HepG2 (cell line): ENCODE results near the gene CDKL2. TPM values are rescaled to one million over a fixed set of nuclear protein-coding genes. Genes with fewer than 3 reads are reported as not detected.
A peak's percentile ranks its signal among the peaks of the same experiment; 100 is the strongest.

ENCODE experiments used
- ATF4 ChIP-seq, 2 experiments: fragments of 450-650 bp in 1 of 2; sonication (generic) in 1 of 2; formaldehyde crosslinking; IDR thresholded peaks; 2 replicates each; pipeline versions ENCODE4 v1.5.0 to v1.8.0; 2020 to 2022; ENCODE audit warnings: mild to moderate bottlenecking in 1 of 2, missing genetic modification reagents in 1 of 2
- ATF6 ChIP-seq: sonication (generic); formaldehyde crosslinking; conservative IDR thresholded peaks from 2 replicates; pipeline ENCODE4 v1.4.0; 2020; ENCODE audit warnings: missing genetic modification reagents
- GLMP ChIP-seq: sonication (generic); formaldehyde crosslinking; IDR thresholded peaks from 2 replicates; pipeline ENCODE4 v1.9.0; 2021; ENCODE audit warnings: missing genetic modification reagents, mild to moderate bottlenecking, borderline replicate concordance
- GMEB2 ChIP-seq: IDR thresholded peaks from 2 replicates; pipeline ENCODE4 v1.6.1; 2016; ENCODE audit warnings: missing biosample characterization, missing genetic modification reagents, low read depth
- HDAC1 ChIP-seq: sonication (generic); formaldehyde crosslinking; IDR thresholded peaks from 2 replicates; pipeline ENCODE4 v1.5.1; 2020; ENCODE audit warnings: mild to moderate bottlenecking, missing genetic modification reagents
- MXI1 ChIP-seq: IDR thresholded peaks from 3 replicates; pipeline ENCODE4 v1.6.1; 2012; ENCODE audit warnings: low read depth, low read length, inconsistent platforms, borderline replicate concordance
- NCOA2 ChIP-seq: sonication (generic); formaldehyde crosslinking; IDR thresholded peaks from 2 replicates; pipeline ENCODE4 v1.8.0; 2022; ENCODE audit warnings: inconsistent platforms
- PPARG ChIP-seq: conservative IDR thresholded peaks from 2 replicates; pipeline ENCODE4 v1.6.1; 2016; ENCODE audit warnings: missing biosample characterization, missing genetic modification reagents
- SATB2 ChIP-seq: sonication (generic); formaldehyde crosslinking; IDR thresholded peaks from 2 replicates; pipeline ENCODE4 v1.5.0; 2020; ENCODE audit warnings: missing genetic modification reagents
- STAG1 ChIP-seq: sonication (generic); formaldehyde crosslinking; IDR thresholded peaks from 2 replicates; pipeline ENCODE4 v1.4.0; 2020; ENCODE audit warnings: missing genetic modification reagents
- ZBTB43 ChIP-seq: sonication (generic); formaldehyde crosslinking; conservative IDR thresholded peaks from 2 replicates; pipeline ENCODE4 v1.4.0; 2020; ENCODE audit warnings: missing genetic modification reagents
- ZC3H13 ChIP-seq: sonication (generic); formaldehyde crosslinking; IDR thresholded peaks from 2 replicates; pipeline ENCODE4 v1.8.1; 2023; ENCODE audit warnings: mild to moderate bottlenecking, missing genetic modification reagents, moderate library complexity
- ZFP36L2 ChIP-seq: sonication (generic); formaldehyde crosslinking; IDR thresholded peaks from 2 replicates; pipeline ENCODE4 v1.4.0; 2020; ENCODE audit warnings: missing genetic modification reagents
- ZMAT5 ChIP-seq: sonication (generic); formaldehyde crosslinking; IDR thresholded peaks from 2 replicates; pipeline ENCODE4 v1.5.0; 2020; ENCODE audit warnings: mild to moderate bottlenecking, low read depth, missing genetic modification reagents, borderline replicate concordance
- ZNF224 ChIP-seq: sonication (generic); formaldehyde crosslinking; IDR thresholded peaks from 2 replicates; pipeline ENCODE4 v1.5.0; 2020; ENCODE audit warnings: mild to moderate bottlenecking, missing genetic modification reagents
- ZNF547 ChIP-seq: sonication (generic); formaldehyde crosslinking; IDR thresholded peaks from 2 replicates; pipeline ENCODE4 v1.5.1; 2020; ENCODE audit warnings: mild to moderate bottlenecking, missing genetic modification reagents
- ZNF7 ChIP-seq: IDR thresholded peaks from 2 replicates; pipeline ENCODE4 v1.6.1; 2016; ENCODE audit warnings: missing biosample characterization, missing genetic modification reagents
- ZNF83 ChIP-seq: sonication (generic); formaldehyde crosslinking; IDR thresholded peaks from 2 replicates; pipeline ENCODE4 v1.4.0; 2020; ENCODE audit warnings: missing genetic modification reagents, mild to moderate bottlenecking, borderline replicate concordance
- ZNF891 ChIP-seq: sonication (generic); formaldehyde crosslinking; IDR thresholded peaks from 2 replicates; pipeline ENCODE4 v1.5.0; 2020; ENCODE audit warnings: mild to moderate bottlenecking, missing genetic modification reagents
- polyA plus RNA-seq, 8 experiments: library from polyadenylated mRNA; depleted of rRNA in 3 of 8; stranded (reverse) in 7 of 8; unstranded in 1 of 8; fragments of >200 nt; fragmentation: Illumina TruSeq in 4 of 8; extraction: Trizol in 4 of 8; gene quantifications; 2 replicates each; pipeline versions ENCODE4 v1.2.1 to v1.2.3, GENCODE V29; 2011 to 2016; ENCODE audit warnings: low read depth in 4 of 8, missing spikeins in 1 of 8, mixed read lengths in 1 of 8; ENCODE audit not compliant: insufficient read depth in 1 of 8
- total RNA-seq, 5 experiments: library from RNA; depleted of rRNA; stranded (reverse); fragments of >200 nt; fragmentation: Illumina TruSeq; extraction: Trizol; gene quantifications; 2 replicates each; pipeline ENCODE4 v1.2.3, GENCODE V29; 2016; ENCODE audit warnings: low read depth in 1 of 5

The CDKL2 gene
- total and polyA plus RNA-seq, 2 of the 13 experiments (the other 11 are each of a cell fraction or from before 2014, with no cell fraction given), result not detected

- TF ChIP-seq GMEB2 (CRISPR knock-in tag) (no peak), ZNF224 (CRISPR knock-in tag) (peak; percentile 98), ZMAT5 (no peak), ZFP36L2 (no peak), SATB2 (CRISPR knock-in tag) (0 out of 2 replicates have a peak, but pooled peaks have one; percentile 45), ATF6 (no peak), ZNF7 (CRISPR knock-in tag) (peak; percentile 99), PPARG (CRISPR knock-in tag) (no peak), NCOA2 (CRISPR knock-in tag) (no peak), ATF4 (CRISPR knock-in tag; IDR thresholded peaks at IDR 0.05) (no peak), ZNF83 (CRISPR knock-in tag) (no peak; the same call in 1 of the 2 replicates), ZBTB43 (CRISPR knock-in tag) (no peak; the same call in 1 of the 2 replicates), ZNF891 (CRISPR knock-in tag) (peak; percentile 94), HDAC1 (CRISPR knock-in tag) (peak; percentile 34; the same call in 1 of the 2 replicates), MXI1 (peak; percentile 79; the same call in 1 of the 3 replicates), GLMP (CRISPR knock-in tag) (no peak), ZC3H13 (CRISPR knock-in tag) (peak; percentile 25; the same call in 1 of the 2 replicates), STAG1 (no peak), ZNF547 (CRISPR knock-in tag) (peak; percentile 86; the same call in 1 of the 2 replicates)
These were observed 43.0 kb upstream of the CDKL2 start, which contains the start of gene G3BP2 (continued) for GRCh38 chr4:75673027-75673958.
